Right kidney (tissue), 1 donor: Measurements from ENCODE around the gene ZNF322.

Source experiments
- DNase-seq: peaks from one replicate; pipeline ENCODE4 v3.0.0-alpha.2; 2016

ZNF322 gene

GRCh38 chr6:26623339-26623859 is 36.1 kb downstream of the ZNF322 start:
- DNase-seq = no peak

- peak; percentile 49 for DNase-seq
Measured at GRCh38 chr6:26613689-26614683, 45.6 kb downstream of the ZNF322 start.

- no peak for DNase-seq
Measured at GRCh38 chr6:26613201-26613600, 46.3 kb downstream of the ZNF322 start.

- no peak for DNase-seq
Measured at GRCh38 chr6:26611599-26611998, 47.9 kb downstream of the ZNF322 start.

- DNase-seq = no peak
Measured at GRCh38 chr6:26609463-26609862, 50.1 kb downstream of the ZNF322 start.

GRCh38 chr6:26607434-26608230 is 51.9 kb downstream of the ZNF322 start:
- DNase-seq = no peak

GRCh38 chr6:26604797-26605196 is 54.7 kb downstream of the ZNF322 start:
- no peak for DNase-seq

GRCh38 chr6:26604026-26604425 is 55.5 kb downstream of the ZNF322 start:
- DNase-seq = no peak

GRCh38 chr6:26602262-26602661 is 57.3 kb downstream of the ZNF322 start:
- no peak for DNase-seq

- DNase-seq = no peak
Measured at GRCh38 chr6:26600759-26601158, 58.8 kb downstream of the ZNF322 start.

GRCh38 chr6:26599591-26599990 is 60.0 kb downstream of the ZNF322 start:
- DNase-seq = no peak

- DNase-seq = no peak
Measured at GRCh38 chr6:26599134-26599533, 60.4 kb downstream of the ZNF322 start.

GRCh38 chr6:26598267-26598666 is 61.3 kb downstream of the ZNF322 start:
- DNase-seq = no peak

- no peak for DNase-seq
Measured at GRCh38 chr6:26597821-26598220, 61.7 kb downstream of the ZNF322 start.

GRCh38 chr6:26597389-26597766 is 62.2 kb downstream of the ZNF322 start:
- no peak for DNase-seq

GRCh38 chr6:26596579-26597388 is 62.8 kb downstream of the ZNF322 start, which contains the start of gene ABT1:
Gene ABT1, plus strand, starts transcription at chr6:26596953. Its CDS starts 30 bp downstream, at chr6:26596983.
- peak; percentile 95 for DNase-seq

GRCh38 chr6:26595669-26596269 is 63.8 kb downstream of the ZNF322 start:
- DNase-seq = peak; percentile 90

- no peak for DNase-seq
Measured at GRCh38 chr6:26594730-26595632, 64.6 kb downstream of the ZNF322 start.

- no peak for DNase-seq
Measured at GRCh38 chr6:26594131-26594498, 65.4 kb downstream of the ZNF322 start.
